HepG2 (cell line): ENCODE data around the gene DENND5B. TPM values are rescaled to one million over a fixed set of nuclear protein-coding genes. Genes with fewer than 3 reads are reported as not detected.
"Not testable (repeated sequence)": the region's sequence is repeated elsewhere in the genome, so short reads cannot be mapped to it uniquely, and the experiment has no call there.

ENCODE experiments used
- ATAC-seq: fragments of 200-7000 bp; cut with Tn5 transposase; 3 replicates; pipeline ENCODE4 v1.9.1; 2020; ENCODE audit warnings: mild to moderate bottlenecking, moderate library complexity
- BruUV-seq: library from RNA; stranded (reverse); fragments of 400-500 nt; replicated peaks from 2 replicates; lab custom pipeline; 2021; lab: Mats Ljungman, UMichigan
- CTCF ChIA-PET: fragments of 300-600 bp; formaldehyde crosslinking; extraction: SDS; loops from one replicate; lab custom pipeline; 2021; ENCODE audit warnings: low total read pairs, inconsistent platforms, low intra/inter-chr PET ratio; lab: Yijun Ruan, JAX
- POLR2A ChIA-PET: fragments of 350-600 bp; sonication (Branson Sonifier 250); formaldehyde crosslinking; loops from one replicate; lab custom pipeline; 2020; ENCODE audit warnings: antibody characterized with exemption, inconsistent platforms; lab: Yijun Ruan, JAX
- DNase-seq: peaks from one replicate; pipeline ENCODE4 v3.0.0-alpha.2; 2015; ENCODE audit warnings: low spot score
- FAIRE-seq: peaks from 3 replicates; lab custom pipeline; 2011; peaks lifted over from hg19 to GRCh38; lab: Jason Lieb, UNC
- H2AFZ ChIP-seq: one replicate; pipeline ENCODE4 v1.6.1; 2011; ENCODE audit warnings: low read length, inconsistent platforms
- H3K27ac ChIP-seq: fragments of 300-600 bp; 3 replicates; pipeline ENCODE4 v1.8.0; 2011; ENCODE audit warnings: mixed run types, mild to moderate bottlenecking, mixed read lengths, low read length, inconsistent platforms; ENCODE audit not compliant: insufficient read depth; ENCODE audit errors: extremely low read length
- H3K27me3 ChIP-seq, 2 experiments: fragments of 200-600 bp in 1 of 2; 2 replicates in 1 of 2; 3 replicates in 1 of 2; pipeline versions ENCODE4 v1.6.0 to v1.8.0; 2011; ENCODE audit warnings: low read length in 2 of 2, mild to moderate bottlenecking in 2 of 2, moderate library complexity in 2 of 2, inconsistent platforms in 1 of 2; ENCODE audit not compliant: insufficient read depth in 2 of 2, control insufficient read depth in 1 of 2
- H3K36me3 ChIP-seq, 2 experiments: fragments of 200-600 bp in 1 of 2; replicated peaks in 1 of 2; 2 replicates in 1 of 2; 3 replicates in 1 of 2; pipeline versions ENCODE4 v1.5.1 to v1.8.0; 2011; ENCODE audit warnings: low read length in 2 of 2, inconsistent platforms in 1 of 2; ENCODE audit not compliant: insufficient read depth in 2 of 2, control insufficient read depth in 1 of 2
- H3K4me1 ChIP-seq: 2 replicates; pipeline ENCODE4 v1.5.1; 2012; ENCODE audit warnings: low read length, inconsistent platforms; ENCODE audit not compliant: insufficient read depth
- H3K4me2 ChIP-seq: 2 replicates; pipeline ENCODE4 v1.6.0; 2011; ENCODE audit warnings: low read depth, low read length, inconsistent platforms
- H3K4me3 ChIP-seq, 3 experiments: fragments of 200-600 bp in 1 of 3; sonication (generic), shearing (Covaris generic) in 1 of 3; replicated peaks in 1 of 3; 2 replicates each; pipeline ENCODE4 v1.5.1; 2011 to 2016; ENCODE audit warnings: low read length in 3 of 3, inconsistent platforms in 2 of 3, low read depth in 2 of 3, mild to moderate bottlenecking in 2 of 3, control low read depth in 1 of 3, mixed read lengths in 1 of 3; ENCODE audit not compliant: insufficient read depth in 1 of 3
- H3K79me2 ChIP-seq: one replicate; pipeline ENCODE4 v1.6.1; 2011; ENCODE audit warnings: low read length, inconsistent platforms; ENCODE audit not compliant: insufficient read depth
- H3K9ac ChIP-seq: 2 replicates; pipeline ENCODE4 v1.6.0; 2011; ENCODE audit warnings: mild to moderate bottlenecking, low read depth, low read length, inconsistent platforms; ENCODE audit not compliant: insufficient read depth
- H3K9me3 ChIP-seq: 2 replicates; pipeline ENCODE4 v1.5.1; 2012; ENCODE audit warnings: mild to moderate bottlenecking, low read length
- H4K20me1 ChIP-seq: 2 replicates; pipeline ENCODE4 v1.6.0; 2011; ENCODE audit warnings: inconsistent platforms, mild to moderate bottlenecking, low read length, moderate library complexity; ENCODE audit not compliant: insufficient read depth
- ARNTL ChIP-seq: sonication (generic); formaldehyde crosslinking; IDR thresholded peaks from 2 replicates; pipeline ENCODE4 v1.4.0; 2020; ENCODE audit warnings: mild to moderate bottlenecking, missing genetic modification reagents
- HNF4G ChIP-seq, 2 experiments: sonication (generic) in 1 of 2; formaldehyde crosslinking in 1 of 2; IDR thresholded peaks; 2 replicates each; pipeline versions ENCODE4 v1.4.0 to v1.6.1; 2011 to 2020; ENCODE audit warnings: borderline replicate concordance in 2 of 2, low read depth in 2 of 2, mild to moderate bottlenecking in 2 of 2, low read length in 1 of 2, missing genetic modification reagents in 1 of 2, moderate library complexity in 1 of 2
- MBD4 ChIP-seq: IDR thresholded peaks from 2 replicates; pipeline ENCODE4 v1.6.1; 2012; ENCODE audit warnings: low read length, inconsistent platforms, borderline replicate concordance
- RBFOX2 ChIP-seq: fragments of 200-400 bp; formaldehyde crosslinking; IDR thresholded peaks from 2 replicates; pipeline ENCODE4 v1.6.1; 2017; ENCODE audit warnings: low read depth, mild to moderate bottlenecking, low read length
- SOX13 ChIP-seq, 3 experiments: fragments of 450-650 bp in 1 of 3; sonication (generic) in 1 of 3; formaldehyde crosslinking in 1 of 3; IDR thresholded peaks in 2 of 3; conservative IDR thresholded peaks in 1 of 3; 2 replicates each; pipeline versions ENCODE4 v1.5.0 to v1.6.1; 2016 to 2020; ENCODE audit warnings: antibody characterized with exemption in 1 of 3, mild to moderate bottlenecking in 1 of 3, missing compliant biosample characterization in 1 of 3, missing genetic modification reagents in 1 of 3, moderate library complexity in 1 of 3
- TGIF2 ChIP-seq: IDR thresholded peaks from 2 replicates; pipeline ENCODE4 v1.6.1; 2016; ENCODE audit warnings: control low read depth, missing compliant biosample characterization
- ZBTB20 ChIP-seq: sonication (generic); formaldehyde crosslinking; IDR thresholded peaks from 2 replicates; pipeline ENCODE4 v1.8.1; 2023; ENCODE audit warnings: missing genetic modification reagents, low read depth, mild to moderate bottlenecking, borderline replicate concordance
- ZIK1 ChIP-seq: sonication (generic); formaldehyde crosslinking; IDR thresholded peaks from 2 replicates; pipeline ENCODE4 v1.5.0; 2020; ENCODE audit warnings: mild to moderate bottlenecking, low read depth, missing genetic modification reagents, borderline replicate concordance
- ZMAT3 ChIP-seq: sonication (generic); formaldehyde crosslinking; conservative IDR thresholded peaks from 2 replicates; pipeline ENCODE4 v1.7.0; 2021; ENCODE audit warnings: missing genetic modification reagents
- ZNF207 ChIP-seq: fragments of 450-650 bp; IDR thresholded peaks from 2 replicates; pipeline ENCODE4 v1.6.1; 2016; ENCODE audit warnings: antibody characterized with exemption, borderline replicate concordance
- ZNF543 ChIP-seq: sonication (generic); formaldehyde crosslinking; IDR thresholded peaks from 2 replicates; pipeline ENCODE4 v1.4.0; 2020; ENCODE audit warnings: mild to moderate bottlenecking, missing genetic modification reagents
- ZNF562 ChIP-seq: sonication (generic); formaldehyde crosslinking; IDR thresholded peaks from 2 replicates; pipeline ENCODE4 v1.8.0; 2022; ENCODE audit warnings: missing genetic modification reagents, borderline replicate concordance
- WGBS: methylation state at CpG from one replicate; pipeline ENCODE4 v1.1.6; 2017; ENCODE audit warnings: low lambda C conversion rate; 5-methylcytosine and 5-hydroxymethylcytosine counted together
- in situ Hi-C: cut with HindIII; loops from 2 replicates; pipeline ENCODE4 v1.10.0; 2017; ENCODE audit warnings: low pct_unique_long_range_greater_than_20kb; ENCODE audit not compliant: extremely low pct_ligation_motif_present
- intact Hi-C: fragments of 100-400 bp; cut with micrococcal nuclease; formaldehyde crosslinking; loops from one replicate; pipeline ENCODE4 v1.10.0; 2022; ENCODE audit not compliant: unreplicated experiment
- polyA plus RNA-seq, 8 experiments: library from polyadenylated mRNA; depleted of rRNA in 3 of 8; stranded (reverse) in 7 of 8; unstranded in 1 of 8; fragments of >200 nt; fragmentation: Illumina TruSeq in 4 of 8; extraction: Trizol in 4 of 8; gene quantifications; 2 replicates each; pipeline versions ENCODE4 v1.2.1 to v1.2.3, GENCODE V29; 2011 to 2016; ENCODE audit warnings: low read depth in 4 of 8, missing spikeins in 1 of 8, mixed read lengths in 1 of 8; ENCODE audit not compliant: insufficient read depth in 1 of 8
- total RNA-seq, 5 experiments: library from RNA; depleted of rRNA; stranded (reverse); fragments of >200 nt; fragmentation: Illumina TruSeq; extraction: Trizol; gene quantifications; 2 replicates each; pipeline ENCODE4 v1.2.3, GENCODE V29; 2016; ENCODE audit warnings: low read depth in 1 of 5
- TF ChIP-seq, protein P1 (sequence below): IDR thresholded peaks from 2 replicates; pipeline ENCODE4 v1.6.1; 2016; ENCODE audit warnings: low read depth, control low read depth
- TF ChIP-seq, protein P2 (sequence below): IDR thresholded peaks from 2 replicates; pipeline ENCODE4 v1.6.1; 2018; ENCODE audit warnings: missing genetic modification reagents
- TF ChIP-seq, protein P3 (sequence below): IDR thresholded peaks from 2 replicates; pipeline ENCODE4 v1.6.1; 2016; ENCODE audit warnings: missing compliant biosample characterization, missing genetic modification reagents, borderline replicate concordance

DENND5B gene
- total and polyA plus RNA-seq, 2 of the 13 experiments (the other 11 are each of a cell fraction or from before 2014, with no cell fraction given) = 14.7 to 18.7 TPM

DNA sequence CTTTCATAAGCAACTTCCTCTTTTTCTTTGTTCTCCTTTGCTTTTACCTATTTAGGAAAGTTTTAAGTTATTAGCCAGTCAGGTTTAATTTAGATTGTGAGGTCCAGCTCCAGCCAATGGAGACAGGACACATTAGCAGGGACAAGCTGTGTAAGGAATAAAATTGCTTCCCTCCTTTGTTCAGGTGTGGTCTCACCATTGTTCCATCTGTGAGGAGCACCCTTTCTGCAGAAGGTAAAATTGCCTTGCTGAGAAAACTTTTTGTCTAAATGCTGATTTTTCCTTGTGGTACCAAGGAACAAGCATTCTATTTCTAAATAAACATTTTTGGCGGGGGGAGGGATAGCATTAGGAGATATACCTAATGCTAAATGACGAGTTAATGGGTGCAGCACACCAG, 17.4 kb upstream of the DENND5B start:
- H3K4me1 ChIP-seq = not testable (repeated sequence)

DNA sequence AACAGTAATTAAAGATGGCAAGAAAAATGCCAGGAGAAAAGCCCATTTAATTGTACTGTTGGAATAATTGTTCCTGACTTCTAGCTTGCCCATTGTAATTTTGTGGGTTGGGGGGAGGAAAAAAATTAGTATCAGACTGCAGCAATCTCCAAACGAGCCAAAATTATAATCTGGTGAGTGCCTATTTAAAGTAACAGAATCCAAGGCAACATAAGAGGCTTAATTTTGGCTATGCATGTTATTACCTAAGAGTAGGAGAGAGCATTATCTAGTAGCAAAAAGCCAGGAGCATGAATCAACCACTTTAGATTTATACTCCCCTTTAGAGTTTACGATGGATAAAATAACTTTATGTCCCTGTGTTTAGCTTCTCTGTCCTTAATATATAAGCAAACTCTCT, 14.6 kb upstream of the DENND5B start:
- ChIA-PET POLR2A (interaction anchor here (1.0 kb wide), 1 partner anchor 16 kb away, joined by 5 read pairs; no protein-coding TSS in a partner anchor), CTCF (no interaction called here)
- ATAC-seq (no peak), FAIRE-seq (no peak), DNase-seq (no peak)
- intact Hi-C loops = no loop called here
- Histone ChIP-seq H3K4me2 (no peak overlapping the region), H3K79me2 (no peaks in the 10 kb centered on the region), H3K9ac (no peak overlapping the region), H3K27ac (no peak overlapping the region), H3K36me3 (no peaks in the 10 kb centered on the region), H4K20me1 (no peaks in the 10 kb centered on the region), H3K27me3 (no peaks in the 10 kb centered on the region), H3K9me3 (peaks cover 8% of the 10 kb centered on the region), H2AFZ (no peak overlapping the region), H3K4me3 (no peak overlapping the region), H3K4me1 (no peaks in the 10 kb centered on the region)
- no TSS peak for BruUV-seq
- in situ Hi-C loops = no loop called here
- WGBS = 6% methylated on average over 2 of the region's 2 CpGs
- TF ChIP-seq ARNTL (no peak), ZMAT3 (no peak), HNF4G (IDR thresholded peaks at IDR 0.05; ENCODE audit: borderline replicate concordance, low read depth, low read length) (no peak), HNF4G (CRISPR knock-in tag; IDR thresholded peaks at IDR 0.05; ENCODE audit: borderline replicate concordance, low read depth) (no peak), ZNF543 (CRISPR knock-in tag) (no peak), ZNF207 (no peak), SOX13 (IDR thresholded peaks at IDR 0.05) (no peak), SOX13 (CRISPR knock-in tag; conservative IDR thresholded peaks at IDR 0.05 in 1 of 2, IDR thresholded peaks at IDR 0.05 in 1 of 2) (no peak), ZBTB20 (no peak), TGIF2 (no peak), RBFOX2 (no peak), MBD4 (no peak), ZIK1 (CRISPR knock-in tag) (no peak)
- TF ChIP-seq, protein P1, sequence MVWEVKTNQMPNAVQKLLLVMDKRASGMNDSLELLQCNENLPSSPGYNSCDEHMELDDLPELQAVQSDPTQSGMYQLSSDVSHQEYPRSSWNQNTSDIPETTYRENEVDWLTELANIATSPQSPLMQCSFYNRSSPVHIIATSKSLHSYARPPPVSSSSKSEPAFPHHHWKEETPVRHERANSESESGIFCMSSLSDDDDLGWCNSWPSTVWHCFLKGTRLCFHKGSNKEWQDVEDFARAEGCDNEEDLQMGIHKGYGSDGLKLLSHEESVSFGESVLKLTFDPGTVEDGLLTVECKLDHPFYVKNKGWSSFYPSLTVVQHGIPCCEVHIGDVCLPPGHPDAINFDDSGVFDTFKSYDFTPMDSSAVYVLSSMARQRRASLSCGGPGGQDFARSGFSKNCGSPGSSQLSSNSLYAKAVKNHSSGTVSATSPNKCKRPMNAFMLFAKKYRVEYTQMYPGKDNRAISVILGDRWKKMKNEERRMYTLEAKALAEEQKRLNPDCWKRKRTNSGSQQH (CRISPR knock-in tag) = no peak
- TF ChIP-seq, protein P2, sequence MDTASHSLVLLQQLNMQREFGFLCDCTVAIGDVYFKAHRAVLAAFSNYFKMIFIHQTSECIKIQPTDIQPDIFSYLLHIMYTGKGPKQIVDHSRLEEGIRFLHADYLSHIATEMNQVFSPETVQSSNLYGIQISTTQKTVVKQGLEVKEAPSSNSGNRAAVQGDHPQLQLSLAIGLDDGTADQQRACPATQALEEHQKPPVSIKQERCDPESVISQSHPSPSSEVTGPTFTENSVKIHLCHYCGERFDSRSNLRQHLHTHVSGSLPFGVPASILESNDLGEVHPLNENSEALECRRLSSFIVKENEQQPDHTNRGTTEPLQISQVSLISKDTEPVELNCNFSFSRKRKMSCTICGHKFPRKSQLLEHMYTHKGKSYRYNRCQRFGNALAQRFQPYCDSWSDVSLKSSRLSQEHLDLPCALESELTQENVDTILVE = no peak
- TF ChIP-seq, protein P3, sequence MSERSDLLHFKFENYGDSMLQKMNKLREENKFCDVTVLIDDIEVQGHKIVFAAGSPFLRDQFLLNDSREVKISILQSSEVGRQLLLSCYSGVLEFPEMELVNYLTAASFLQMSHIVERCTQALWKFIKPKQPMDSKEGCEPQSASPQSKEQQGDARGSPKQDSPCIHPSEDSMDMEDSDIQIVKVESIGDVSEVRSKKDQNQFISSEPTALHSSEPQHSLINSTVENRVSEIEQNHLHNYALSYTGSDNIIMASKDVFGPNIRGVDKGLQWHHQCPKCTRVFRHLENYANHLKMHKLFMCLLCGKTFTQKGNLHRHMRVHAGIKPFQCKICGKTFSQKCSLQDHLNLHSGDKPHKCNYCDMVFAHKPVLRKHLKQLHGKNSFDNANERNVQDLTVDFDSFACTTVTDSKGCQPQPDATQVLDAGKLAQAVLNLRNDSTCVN (CRISPR knock-in tag) = no peak

More for the DNA sequence above, 17.4 kb upstream of the DENND5B start:
- ATAC-seq, FAIRE-seq, H2AFZ ChIP-seq, H3K9me3 ChIP-seq, H3K4me3 ChIP-seq, BruUV-seq, H3K9ac ChIP-seq, POLR2A ChIA-PET, CTCF ChIA-PET, H4K20me1 ChIP-seq, H3K79me2 ChIP-seq, in situ Hi-C loops, H3K4me2 ChIP-seq, H3K27ac ChIP-seq, H3K36me3 ChIP-seq, DNase-seq, intact Hi-C loops, H3K27me3 ChIP-seq: not testable (repeated sequence)
- TF ChIP-seq ZNF562 (CRISPR knock-in tag) = peak; percentile 87
- WGBS = 17% methylated on average over 2 of the region's 2 CpGs
